AG04449 (cell line): Measurements from ENCODE around the gene SCRN1.

Experiments used
- CTCF ChIA-PET: fragments of 350-600 bp; formaldehyde crosslinking; extraction: SDS; loops from one replicate; lab custom pipeline; 2021; ENCODE audit warnings: antibody characterized with exemption; lab: Yijun Ruan, JAX
- POLR2A ChIA-PET: fragments of 400-600, 350-600 bp; formaldehyde crosslinking; extraction: SDS; loops from one replicate; lab custom pipeline; 2020; ENCODE audit warnings: antibody characterized with exemption, inconsistent platforms; lab: Yijun Ruan, JAX
- DNase-seq: peaks from one replicate; pipeline ENCODE4 v3.0.0-alpha.2; 2010; ENCODE audit warnings: low read depth, low spot score
- H3K4me3 ChIP-seq: 2 replicates; pipeline ENCODE4 v1.5.1; 2011; ENCODE audit warnings: low read depth, mild to moderate bottlenecking, control low read depth, low read length
- TF ChIP-seq, protein P1 (sequence below): IDR thresholded peaks from one replicate; pipeline ENCODE4 v1.5.1; 2011; ENCODE audit warnings: mild to moderate bottlenecking, moderate library complexity, low read length, control low read depth, inconsistent platforms; ENCODE audit not compliant: insufficient read depth; ENCODE audit errors: missing control alignments

SCRN1 gene

DNA sequence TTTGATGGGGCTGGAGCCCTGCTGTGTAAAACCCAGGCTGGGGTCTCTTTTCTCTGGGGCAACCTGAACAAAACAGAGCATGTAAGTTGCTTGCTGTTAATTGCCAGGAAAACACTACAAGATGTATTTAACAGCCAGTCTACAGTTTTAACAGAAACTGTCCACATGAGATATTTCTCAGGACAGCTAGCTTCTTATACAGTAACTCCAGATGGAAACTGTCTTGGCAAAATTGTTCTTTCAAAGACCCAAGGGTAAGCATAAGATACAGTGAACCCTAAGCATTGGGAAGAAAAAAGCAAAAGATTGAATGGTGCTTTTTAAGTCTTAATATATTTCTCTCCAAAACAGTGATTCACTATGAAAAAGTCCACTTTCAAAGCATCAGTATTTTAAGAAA is 28.9 kb upstream of the SCRN1 start:
- TF ChIP-seq, protein P1, sequence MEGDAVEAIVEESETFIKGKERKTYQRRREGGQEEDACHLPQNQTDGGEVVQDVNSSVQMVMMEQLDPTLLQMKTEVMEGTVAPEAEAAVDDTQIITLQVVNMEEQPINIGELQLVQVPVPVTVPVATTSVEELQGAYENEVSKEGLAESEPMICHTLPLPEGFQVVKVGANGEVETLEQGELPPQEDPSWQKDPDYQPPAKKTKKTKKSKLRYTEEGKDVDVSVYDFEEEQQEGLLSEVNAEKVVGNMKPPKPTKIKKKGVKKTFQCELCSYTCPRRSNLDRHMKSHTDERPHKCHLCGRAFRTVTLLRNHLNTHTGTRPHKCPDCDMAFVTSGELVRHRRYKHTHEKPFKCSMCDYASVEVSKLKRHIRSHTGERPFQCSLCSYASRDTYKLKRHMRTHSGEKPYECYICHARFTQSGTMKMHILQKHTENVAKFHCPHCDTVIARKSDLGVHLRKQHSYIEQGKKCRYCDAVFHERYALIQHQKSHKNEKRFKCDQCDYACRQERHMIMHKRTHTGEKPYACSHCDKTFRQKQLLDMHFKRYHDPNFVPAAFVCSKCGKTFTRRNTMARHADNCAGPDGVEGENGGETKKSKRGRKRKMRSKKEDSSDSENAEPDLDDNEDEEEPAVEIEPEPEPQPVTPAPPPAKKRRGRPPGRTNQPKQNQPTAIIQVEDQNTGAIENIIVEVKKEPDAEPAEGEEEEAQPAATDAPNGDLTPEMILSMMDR, result no peak
- no peak overlapping the region for H3K4me3 ChIP-seq
- POLR2A ChIA-PET, result interaction anchor here (0.7 kb wide), 1 partner anchor 14 kb away, joined by 3 read pairs; no protein-coding TSS in a partner anchor
- CTCF ChIA-PET, result no interaction called here
- no peak for DNase-seq

DNA sequence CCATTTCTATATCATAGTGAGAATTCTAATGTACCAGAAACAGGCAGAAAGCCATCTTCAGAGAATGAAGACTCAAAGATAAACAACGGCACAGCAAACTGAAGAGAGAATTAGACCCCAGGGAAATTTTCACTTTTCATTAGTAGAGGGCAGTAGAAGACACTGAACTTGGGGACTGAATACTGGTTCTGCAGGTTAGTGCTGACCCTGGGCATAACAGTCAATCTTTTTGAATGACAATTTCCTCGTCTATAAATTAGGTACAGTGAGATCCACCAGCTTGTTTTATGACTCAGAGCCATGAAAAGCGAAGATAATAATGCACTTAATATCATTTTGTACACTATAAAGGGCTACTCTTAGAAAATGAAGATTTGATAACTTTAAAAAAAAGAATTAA is 23.2 kb upstream of the SCRN1 start:
- ChIA-PET POLR2A (no interaction called here), CTCF (interaction anchor here (1.5 kb wide), 1 partner anchor 15 kb away, joined by 3 read pairs; the partner anchor contains the start of gene PLEKHA8)
- H3K4me3 ChIP-seq, result no peak overlapping the region
- TF ChIP-seq, protein P1, result no peak
- no peak for DNase-seq

DNA sequence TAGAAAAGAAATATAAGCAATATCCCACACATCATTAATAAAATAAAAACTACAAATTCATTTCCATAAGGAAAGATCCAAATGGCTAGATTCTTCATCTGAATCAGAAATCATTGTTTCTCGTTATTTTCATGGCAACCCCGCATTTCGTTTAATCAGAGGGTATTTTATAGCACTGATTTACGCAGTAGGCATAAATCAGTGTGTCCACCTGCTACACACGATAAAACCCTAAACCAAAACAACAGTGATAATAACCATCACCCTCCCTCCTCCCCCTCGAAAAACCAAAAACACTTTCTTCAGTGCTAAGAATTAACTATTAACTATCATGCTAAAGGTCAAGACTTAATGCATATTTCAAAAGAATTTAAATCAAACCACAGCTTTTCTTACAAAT is 20.4 kb upstream of the SCRN1 start:
- TF ChIP-seq, protein P1, result no peak
- ChIA-PET CTCF (interaction anchor here (0.9 kb wide), 1 partner anchor 60 kb away, joined by 3 read pairs; no protein-coding TSS in a partner anchor), POLR2A (no interaction called here)
- no peak for DNase-seq
- no peak overlapping the region for H3K4me3 ChIP-seq

DNA sequence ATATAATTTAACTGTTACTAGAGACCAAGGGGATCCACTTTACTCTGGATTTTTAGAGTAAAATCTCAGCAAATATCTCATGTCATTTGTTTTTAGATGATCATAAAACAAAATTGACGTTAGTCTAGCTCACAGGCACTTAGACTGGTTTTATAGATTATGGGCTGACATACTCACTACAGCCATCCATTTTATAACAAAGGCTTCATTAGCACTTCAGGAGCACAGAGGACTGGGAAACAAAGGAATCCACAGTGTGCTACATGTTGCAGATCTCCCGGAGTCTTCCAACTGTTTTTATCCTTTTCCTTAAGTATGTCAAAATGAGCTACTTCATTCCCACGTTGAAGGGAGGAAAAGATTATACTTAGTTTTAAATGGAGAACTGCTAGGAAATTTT is 15.9 kb upstream of the SCRN1 start:
- H3K4me3 ChIP-seq, result no peak overlapping the region
- ChIA-PET CTCF (no interaction called here), POLR2A (no interaction called here)
- TF ChIP-seq, protein P1, result no peak
- DNase-seq, result no peak

DNA sequence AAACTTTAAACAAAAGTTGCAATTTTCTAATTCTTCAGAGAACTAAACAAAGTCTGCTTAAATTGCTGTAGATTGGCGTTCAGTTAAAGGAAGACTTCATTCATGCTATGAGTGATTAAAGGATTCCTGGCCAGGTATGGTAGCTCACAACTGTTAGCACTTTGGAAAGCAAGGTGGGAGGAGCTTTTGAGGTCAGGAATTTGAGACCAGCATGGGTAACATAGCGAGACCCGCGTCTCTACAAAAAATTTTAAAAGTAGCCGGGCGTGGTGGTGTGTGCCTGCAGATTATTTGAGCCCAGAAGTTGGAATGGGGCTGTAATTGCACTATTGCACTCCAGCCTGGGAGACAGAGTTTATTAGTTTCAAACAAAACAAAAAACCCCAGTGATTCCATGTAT is 13.5 kb upstream of the SCRN1 start:
- POLR2A ChIA-PET, result no interaction called here
- DNase-seq, result no peak
- CTCF ChIA-PET, result interaction anchor here (1.8 kb wide), 1 partner anchor 59 kb away, joined by 4 read pairs; no protein-coding TSS in a partner anchor
- TF ChIP-seq, protein P1, result no peak
- H3K4me3 ChIP-seq, result no peak overlapping the region

DNA sequence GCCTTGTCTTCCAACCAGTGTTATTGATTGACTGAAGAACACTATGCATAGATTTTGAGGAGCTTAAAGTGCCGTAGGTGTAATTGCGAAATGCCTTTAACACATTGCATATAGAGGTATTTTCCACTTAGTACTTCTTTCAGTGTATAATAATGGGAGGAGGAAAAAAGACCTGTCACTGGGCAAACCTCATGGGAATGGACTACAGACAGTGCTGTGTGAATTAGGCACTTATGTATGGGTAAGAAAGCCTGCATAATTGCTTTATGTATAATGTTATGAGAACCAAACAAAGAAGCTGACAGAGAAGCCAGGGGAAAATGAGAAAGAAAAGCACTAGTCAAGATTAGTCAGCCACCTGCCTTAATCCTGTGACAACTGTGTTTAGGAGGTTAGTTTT is 12.4 kb upstream of the SCRN1 start:
- POLR2A ChIA-PET, result no interaction called here

More for the DNA sequence above, 12.4 kb upstream of the SCRN1 start:
- DNase-seq, result no peak
- H3K4me3 ChIP-seq, result no peak overlapping the region
- TF ChIP-seq, protein P1, result no peak
- CTCF ChIA-PET, result no interaction called here
